Prostate gland (tissue), 2 donors: ENCODE results near the gene RBP7. TPM values are rescaled to one million over a fixed set of nuclear protein-coding genes. Genes with fewer than 3 reads are reported as not detected.

Experiments used
- DNase-seq: peaks from one replicate; pipeline ENCODE4 v3.0.0-alpha.2; 2019; ENCODE audit warnings: low spot score
- H3K27ac ChIP-seq, 2 donors: fragments of 200-600 bp; sonication (generic); 2 replicates each; pipeline ENCODE4 v1.5.1; 2017 to 2019
- H3K27me3 ChIP-seq: fragments of 200-600 bp; sonication (generic); replicated peaks from 2 replicates; pipeline ENCODE4 v1.5.1; 2019; ENCODE audit not compliant: insufficient read depth
- H3K36me3 ChIP-seq, 2 donors: fragments of 200-600 bp; sonication (generic); 1 replicate in 1 of 2; 2 replicates in 1 of 2; pipeline versions ENCODE4 v1.5.1 to v1.8.1; 2017 to 2019
- H3K4me1 ChIP-seq: fragments of 200-600 bp; sonication (generic); replicated peaks from 2 replicates; pipeline ENCODE4 v1.5.1; 2019
- H3K4me3 ChIP-seq, 2 donors: fragments of 200-600 bp; sonication (generic); 2 replicates each; pipeline ENCODE4 v1.5.1; 2017 to 2019
- H3K9me3 ChIP-seq: fragments of 200-600 bp; sonication (generic); 2 replicates; pipeline ENCODE4 v1.5.1; 2017
- POLR2A ChIP-seq: fragments of 450-650 bp; IDR thresholded peaks from one replicate; pipeline ENCODE4 v1.6.1; 2016; ENCODE audit warnings: antibody characterized with exemption, mild to moderate bottlenecking
- POLR2AphosphoS5 ChIP-seq: sonication (generic); formaldehyde crosslinking; IDR thresholded peaks from one replicate; pipeline ENCODE4 v1.6.1; 2017; ENCODE audit warnings: antibody characterized with exemption
- WGBS: methylation state at CpG from one replicate; pipeline ENCODE4 v1.1.5; 2018; 5-methylcytosine and 5-hydroxymethylcytosine counted together
- intact Hi-C: fragments of 100-400 bp; cut with DNase I; formaldehyde crosslinking; loops from one replicate; pipeline ENCODE4 v1.14.2; 2022
- total RNA-seq, 2 donors: library from RNA; depleted of rRNA; stranded (reverse); fragments of >200 nt; gene quantifications; one replicate each; pipeline ENCODE4 v1.1.0, GENCODE V29; 2016
- TF ChIP-seq, protein P1 (sequence below), 4 experiments: fragments of 200-600 bp in 2 of 4; fragments of 450-650 bp in 2 of 4; sonication (generic) in 2 of 4; IDR thresholded peaks; 1 replicate in 3 of 4; 2 replicates in 1 of 4; pipeline ENCODE4 v1.5.1; 2016 to 2019; ENCODE audit warnings: antibody characterized with exemption in 4 of 4, mild to moderate bottlenecking in 2 of 4, moderate library complexity in 2 of 4

The RBP7 gene
- total RNA-seq, 2 donors from 2014 or later: 5.9 to 23.5 TPM

GRCh38 chr1:10050611-10051010, 53.6 kb downstream of the RBP7 start:
- intact Hi-C loops: no loop called here
- H3K27ac ChIP-seq: no peak overlapping the region
- H3K36me3 ChIP-seq: no peaks in the 10 kb centered on the region
- H3K27me3 ChIP-seq: no peaks in the 10 kb centered on the region
- WGBS: 60% methylated on average over 3 of the region's 3 CpGs
- H3K4me3 ChIP-seq: no peak overlapping the region
- H3K9me3 ChIP-seq: no peaks in the 10 kb centered on the region
- no peak for DNase-seq
- TF ChIP-seq, protein P1, sequence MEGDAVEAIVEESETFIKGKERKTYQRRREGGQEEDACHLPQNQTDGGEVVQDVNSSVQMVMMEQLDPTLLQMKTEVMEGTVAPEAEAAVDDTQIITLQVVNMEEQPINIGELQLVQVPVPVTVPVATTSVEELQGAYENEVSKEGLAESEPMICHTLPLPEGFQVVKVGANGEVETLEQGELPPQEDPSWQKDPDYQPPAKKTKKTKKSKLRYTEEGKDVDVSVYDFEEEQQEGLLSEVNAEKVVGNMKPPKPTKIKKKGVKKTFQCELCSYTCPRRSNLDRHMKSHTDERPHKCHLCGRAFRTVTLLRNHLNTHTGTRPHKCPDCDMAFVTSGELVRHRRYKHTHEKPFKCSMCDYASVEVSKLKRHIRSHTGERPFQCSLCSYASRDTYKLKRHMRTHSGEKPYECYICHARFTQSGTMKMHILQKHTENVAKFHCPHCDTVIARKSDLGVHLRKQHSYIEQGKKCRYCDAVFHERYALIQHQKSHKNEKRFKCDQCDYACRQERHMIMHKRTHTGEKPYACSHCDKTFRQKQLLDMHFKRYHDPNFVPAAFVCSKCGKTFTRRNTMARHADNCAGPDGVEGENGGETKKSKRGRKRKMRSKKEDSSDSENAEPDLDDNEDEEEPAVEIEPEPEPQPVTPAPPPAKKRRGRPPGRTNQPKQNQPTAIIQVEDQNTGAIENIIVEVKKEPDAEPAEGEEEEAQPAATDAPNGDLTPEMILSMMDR (IDR thresholded peaks at IDR 0.05): no peak
- TF ChIP-seq POLR2AphosphoS5: no peak
- no peak for TF ChIP-seq POLR2A
- H3K4me1 ChIP-seq: peaks cover 11% of the 10 kb centered on the region

DNA sequence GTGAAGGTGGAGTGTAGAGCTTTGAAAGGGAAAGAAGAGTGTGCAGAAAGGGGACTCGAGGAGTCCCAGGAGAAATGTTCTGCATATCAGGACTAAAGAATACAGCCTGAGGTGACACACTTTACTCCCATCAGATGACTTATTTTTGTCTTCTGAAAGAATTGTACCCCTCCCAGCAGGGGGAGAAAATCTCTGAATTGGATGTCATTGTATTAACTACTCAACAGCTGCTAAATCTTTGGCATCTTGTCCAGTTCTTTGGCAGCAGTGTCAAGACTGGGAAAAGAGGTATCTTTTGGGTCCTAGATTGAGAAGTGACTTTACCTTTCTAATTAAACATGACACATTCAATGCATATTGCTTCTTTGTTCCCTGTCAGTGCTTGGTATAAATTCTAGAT, 54.6 kb downstream of the RBP7 start:
- no peaks in the 10 kb centered on the region for H3K27me3 ChIP-seq
- H3K4me3 ChIP-seq: no peak overlapping the region
- no peaks in the 10 kb centered on the region for H3K36me3 ChIP-seq
- DNase-seq: no peak
- intact Hi-C loops: no loop called here
- WGBS: 88% methylated on average over 1 of the region's 1 CpG
- H3K9me3 ChIP-seq: no peaks in the 10 kb centered on the region
- H3K4me1 ChIP-seq: peaks cover 6% of the 10 kb centered on the region
- no peak for TF ChIP-seq POLR2A
- TF ChIP-seq, protein P1 (IDR thresholded peaks at IDR 0.05): no peak
- no peak for TF ChIP-seq POLR2AphosphoS5
- no peak overlapping the region for H3K27ac ChIP-seq

DNA sequence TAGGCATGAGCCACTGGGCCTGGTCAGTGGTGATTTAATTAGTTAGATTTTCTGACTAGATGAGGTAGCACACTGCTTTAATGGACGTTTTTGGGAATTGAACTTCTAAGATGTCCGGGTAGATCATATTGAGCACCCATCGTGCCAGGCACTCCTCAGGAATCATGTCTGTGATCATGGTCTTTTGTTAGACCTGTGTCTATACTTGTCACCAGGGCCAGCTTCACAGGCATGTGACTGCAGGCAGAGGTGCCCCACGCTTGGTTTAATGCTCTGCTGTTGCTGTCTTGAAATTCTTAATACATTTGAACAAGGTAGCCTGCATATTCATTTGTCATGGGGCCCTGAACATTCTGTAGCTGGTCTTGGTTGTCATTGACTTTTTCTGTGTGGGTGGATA, 55.3 kb downstream of the RBP7 start:
- intact Hi-C loops: no loop called here
- Histone ChIP-seq H3K4me1 (peaks cover 5% of the 10 kb centered on the region), H3K27me3 (no peaks in the 10 kb centered on the region), H3K27ac (no peak overlapping the region), H3K4me3 (no peak overlapping the region), H3K36me3 (no peaks in the 10 kb centered on the region), H3K9me3 (no peaks in the 10 kb centered on the region)
- WGBS: 65% methylated on average over 4 of the region's 4 CpGs
- TF ChIP-seq POLR2A (no peak), POLR2AphosphoS5 (no peak)
- TF ChIP-seq, protein P1 (IDR thresholded peaks at IDR 0.05): no peak
- no peak for DNase-seq

- intact Hi-C loops: no loop called here
- Histone ChIP-seq H3K27me3 (no peaks in the 10 kb centered on the region), H3K4me3 (no peak overlapping the region), H3K27ac (no peak overlapping the region), H3K36me3 (no peaks in the 10 kb centered on the region), H3K9me3 (no peaks in the 10 kb centered on the region), H3K4me1 (peaks cover 5% of the 10 kb centered on the region)
- no peak for TF ChIP-seq POLR2A
- TF ChIP-seq POLR2AphosphoS5: no peak
- TF ChIP-seq, protein P1 (IDR thresholded peaks at IDR 0.05): no peak
- 90% methylated on average over 2 of the region's 2 CpGs for WGBS
- DNase-seq: no peak
These were observed 57.4 kb downstream of the RBP7 start for GRCh38 chr1:10054465-10054864.

DNA sequence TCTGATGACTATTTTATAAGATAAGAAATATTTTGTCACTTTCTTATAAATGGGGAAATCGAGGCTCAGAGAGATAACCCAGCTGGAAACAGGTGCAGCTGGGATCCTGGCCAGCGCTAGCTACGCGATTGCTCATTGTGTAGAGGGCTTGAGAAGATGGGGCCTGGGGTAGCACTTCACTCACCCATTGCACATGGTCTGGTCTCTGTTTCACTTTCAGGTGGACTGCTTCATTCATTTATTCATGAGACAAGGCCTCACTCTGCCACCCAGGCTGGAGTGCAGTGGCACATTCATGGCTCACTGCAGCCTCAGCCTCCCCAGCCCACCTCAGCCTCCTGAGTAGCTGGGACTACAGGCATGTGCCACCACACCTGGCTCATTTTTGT, 59.6 kb downstream of the RBP7 start:
- peak overlapping the region in 1 of 2 donors; percentile 46 for H3K27ac ChIP-seq
- WGBS: 84% methylated on average over 4 of the region's 4 CpGs
- H3K4me1 ChIP-seq: peaks cover 5% of the 10 kb centered on the region
- no peak for DNase-seq
- H3K27me3 ChIP-seq: no peaks in the 10 kb centered on the region
- no peaks in the 10 kb centered on the region for H3K36me3 ChIP-seq
- H3K9me3 ChIP-seq: no peaks in the 10 kb centered on the region
- TF ChIP-seq POLR2AphosphoS5 (no peak), POLR2A (no peak)
- TF ChIP-seq, protein P1 (IDR thresholded peaks at IDR 0.05): no peak
- intact Hi-C loops: no loop called here
- H3K4me3 ChIP-seq: no peak overlapping the region
